ENCODE data around the gene DDX10.
A peak's percentile ranks its signal among the peaks of the same experiment; 100 is the strongest.
"Not testable (repeated sequence)": the region's sequence is repeated elsewhere in the genome, so short reads cannot be mapped to it uniquely, and the experiment has no call there.

Gene DDX10

GRCh38 chr11:108779147-108779546, 114.3 kb downstream of the DDX10 start:
- DNase-seq: not testable (repeated sequence)

GRCh38 chr11:108780119-108780518, 115.2 kb downstream of the DDX10 start:
- no peak for DNase-seq

- no peak for DNase-seq
Measured at GRCh38 chr11:108781946-108782345, 117.1 kb downstream of the DDX10 start.

DNA sequence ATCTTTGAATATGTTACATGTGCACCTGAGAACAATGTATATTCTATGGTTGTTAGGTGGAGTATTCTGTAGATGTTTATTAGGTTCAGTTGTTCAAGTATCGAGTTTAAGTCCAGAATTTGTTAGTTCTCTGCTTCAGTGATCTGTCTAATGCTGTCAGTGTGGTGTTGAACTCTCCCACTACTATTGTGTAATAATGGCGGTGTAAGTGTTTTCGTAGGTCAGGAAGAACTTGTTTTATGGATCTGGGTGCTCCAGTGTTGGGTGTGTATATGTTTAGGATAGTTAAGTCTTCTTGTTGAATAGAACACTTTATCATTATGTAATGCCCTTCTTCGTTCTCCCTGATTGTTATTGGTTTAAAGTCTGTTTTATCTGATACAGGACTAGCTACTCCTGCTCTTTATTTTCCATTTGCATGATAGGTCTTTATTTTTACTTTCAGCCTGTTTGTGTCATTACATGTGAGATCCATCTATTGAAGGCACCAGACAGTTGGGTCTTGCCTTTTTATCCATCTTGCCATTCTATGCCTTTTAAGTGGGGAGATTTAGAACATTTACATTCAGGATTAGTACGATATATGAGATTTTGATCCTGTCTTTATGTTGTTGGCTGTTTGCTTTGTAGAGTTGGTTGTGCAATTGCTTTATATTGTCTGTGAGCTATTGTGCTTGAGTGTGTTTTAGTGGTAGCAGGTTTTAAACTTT, 121.6 kb downstream of the DDX10 start:
- no peak for DNase-seq

DNA sequence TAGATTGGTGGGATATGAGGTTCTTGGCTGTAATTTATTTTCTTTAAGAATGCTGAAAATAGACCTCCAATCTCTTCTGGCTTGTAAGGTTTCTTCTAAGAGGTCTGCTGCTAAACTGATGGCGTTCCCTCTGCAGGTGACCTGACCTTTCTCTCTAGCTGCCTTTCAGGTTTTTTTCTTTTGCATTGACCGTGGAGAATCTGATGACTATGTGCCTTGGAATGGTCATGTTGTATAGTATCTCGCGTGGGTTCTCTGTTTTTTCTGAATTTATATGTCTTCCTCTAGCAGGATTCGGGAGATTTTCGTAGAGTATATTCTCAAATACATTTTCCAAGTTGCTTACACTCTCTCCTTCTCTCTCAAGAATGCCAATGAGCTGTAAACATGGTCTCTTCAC, 122.2 kb downstream of the DDX10 start:
- DNase-seq: no peak

- peak; percentile 15 for DNase-seq
Measured at GRCh38 chr11:108788565-108789199, 123.8 kb downstream of the DDX10 start.

GRCh38 chr11:108790501-108791299, 125.8 kb downstream of the DDX10 start:
- no peak for DNase-seq

DNA sequence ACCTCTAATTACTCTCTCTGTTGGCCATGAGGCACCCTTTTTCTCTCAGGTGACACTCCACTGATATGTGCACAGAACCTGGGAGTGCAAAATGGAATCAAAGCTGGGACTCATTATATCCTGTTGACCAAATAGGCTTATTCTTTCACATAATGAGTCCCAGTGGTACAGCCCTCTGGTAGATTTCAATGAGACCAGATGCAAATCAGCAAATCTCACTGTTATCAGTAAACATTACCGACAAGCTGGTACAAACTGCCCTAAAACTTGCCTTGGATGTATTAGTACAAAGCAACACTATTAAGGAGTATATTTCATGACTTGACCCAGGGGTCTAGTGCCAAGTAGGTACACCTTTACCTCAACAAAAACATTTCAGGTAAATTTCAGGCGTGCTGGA, 128.3 kb downstream of the DDX10 start:
- no peak for DNase-seq

DNA sequence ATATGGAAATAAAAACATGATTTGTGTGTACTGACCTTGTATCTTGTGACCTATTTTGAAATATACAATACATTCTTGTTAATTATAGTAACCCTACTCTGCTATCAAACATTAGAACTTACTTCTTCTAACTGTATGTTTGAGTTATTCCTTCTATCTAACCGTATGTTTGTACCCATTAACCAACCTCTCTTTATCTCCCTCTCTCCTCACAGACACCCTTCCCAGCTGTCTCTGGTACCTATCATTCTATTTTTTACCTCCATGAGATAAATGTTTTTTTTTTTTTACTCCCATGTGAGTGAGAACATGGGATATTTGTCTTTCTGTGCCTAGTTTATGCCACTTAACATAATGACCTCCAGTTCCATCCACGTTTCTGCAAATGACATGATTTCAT, 128.7 kb downstream of the DDX10 start:
- DNase-seq: no peak

DNA sequence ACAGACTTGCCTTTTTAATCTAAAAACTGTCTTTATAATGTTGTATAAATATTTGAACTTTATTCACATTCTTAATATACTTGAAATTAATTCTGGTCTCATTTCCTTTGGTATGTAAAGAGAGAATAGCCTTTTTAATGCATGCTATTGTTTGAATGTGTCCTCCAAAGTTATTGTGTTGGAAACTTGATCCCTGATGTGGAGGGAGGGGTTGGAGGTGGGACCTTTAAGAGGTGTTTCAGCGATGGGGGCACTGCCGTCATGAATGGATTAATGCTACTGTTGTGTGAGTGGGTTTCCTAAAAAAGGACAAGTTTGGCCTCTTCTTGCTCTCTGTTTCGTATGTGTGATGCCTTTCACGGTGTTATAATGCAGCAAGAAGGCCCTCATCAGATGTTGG, 131.7 kb downstream of the DDX10 start:
- DNase-seq: no peak

- DNase-seq: no peak
Measured at GRCh38 chr11:108797578-108798100, 132.8 kb downstream of the DDX10 start.

GRCh38 chr11:108802492-108802891, 137.6 kb downstream of the DDX10 start:
- DNase-seq: no peak

GRCh38 chr11:108803776-108804175, 138.9 kb downstream of the DDX10 start:
- no peak for DNase-seq

DNA sequence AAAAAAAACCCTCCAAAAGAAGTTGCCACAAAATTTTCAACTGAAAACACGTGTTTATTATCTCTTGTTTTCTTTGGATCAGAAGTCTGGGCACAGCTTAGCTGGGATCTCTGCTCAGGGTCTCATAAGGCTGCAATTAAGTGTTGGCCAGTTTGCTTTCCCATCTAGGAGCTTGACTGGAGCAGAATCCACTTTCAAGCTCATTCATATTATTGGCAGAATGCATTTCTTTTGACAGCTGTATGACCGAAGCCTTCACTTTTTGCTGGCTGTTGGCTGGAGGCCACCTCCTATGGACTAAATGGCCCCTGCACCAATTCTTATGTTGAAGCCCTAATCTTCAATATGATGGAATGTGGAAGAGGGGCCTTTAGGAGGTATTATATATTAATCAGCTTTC, 139.6 kb downstream of the DDX10 start:
- DNase-seq: no peak

- DNase-seq: no peak
Measured at GRCh38 chr11:108805030-108805429, 140.2 kb downstream of the DDX10 start.

- DNase-seq: no peak
Measured at GRCh38 chr11:108807262-108807661, 142.4 kb downstream of the DDX10 start.

- no peak for DNase-seq
Measured at GRCh38 chr11:108813086-108813485, 148.2 kb downstream of the DDX10 start.

GRCh38 chr11:108817976-108818375, 153.1 kb downstream of the DDX10 start:
- DNase-seq: no peak

DNA sequence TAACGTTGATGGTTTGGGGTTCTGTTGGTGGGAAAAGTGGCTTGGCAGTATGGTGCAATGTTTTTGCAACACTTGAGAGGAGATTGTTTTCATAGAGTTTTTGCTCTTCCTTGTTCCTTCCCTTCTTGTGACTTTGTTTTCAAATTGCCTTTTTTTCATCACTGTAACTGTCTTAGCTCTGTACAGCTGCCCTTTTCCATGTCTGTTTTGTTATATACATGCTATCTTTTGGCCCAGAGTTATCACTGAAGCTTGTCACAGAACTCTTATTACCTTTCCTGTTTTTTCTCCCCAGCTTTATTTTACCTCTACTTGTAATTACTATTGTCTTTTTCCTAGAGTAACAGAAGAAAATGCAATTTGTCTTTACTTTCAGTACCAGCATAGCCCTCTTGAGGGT, 154.1 kb downstream of the DDX10 start:
- DNase-seq: no peak

DNA sequence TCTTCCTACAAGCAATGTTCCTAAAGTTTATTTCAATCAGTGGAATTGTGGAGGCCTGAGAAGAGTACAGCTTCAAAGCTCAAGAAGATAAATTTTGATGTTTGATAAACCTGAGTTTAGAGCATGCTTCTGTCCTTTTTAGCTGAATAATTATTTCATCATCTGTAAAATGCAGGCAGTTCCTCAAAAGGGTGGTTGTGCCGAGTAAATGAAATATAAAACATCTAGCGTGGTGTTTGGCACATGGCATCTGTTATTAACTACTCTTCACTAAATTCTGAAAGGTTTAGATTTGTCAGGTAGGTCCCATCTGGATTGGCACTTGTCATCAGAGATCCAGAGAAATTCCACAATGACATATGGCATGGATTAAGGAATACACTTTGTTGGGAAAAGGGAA, 155.1 kb downstream of the DDX10 start:
- DNase-seq: peak; percentile 2

GRCh38 chr11:108823960-108824359, 159.1 kb downstream of the DDX10 start:
- DNase-seq: not testable (repeated sequence)

- DNase-seq: no peak
Measured at GRCh38 chr11:108824545-108824944, 159.7 kb downstream of the DDX10 start.

- DNase-seq: no peak
Measured at GRCh38 chr11:108825381-108825780, 160.5 kb downstream of the DDX10 start.

GRCh38 chr11:108826136-108826535, 161.3 kb downstream of the DDX10 start:
- DNase-seq: no peak

Measured in NCI-H82 (cell line).